Measurements from ENCODE around the gene NAXE.
"Not testable (repeated sequence)": the region's sequence is repeated elsewhere in the genome, so short reads cannot be mapped to it uniquely, and the experiment has no call there.

Gene NAXE

GRCh38 chr1:156615946-156616345, 24.4 kb downstream of the NAXE start:
- H3K4me3 ChIP-seq (ENCODE audit: low read length), result no peak overlapping the region
- TF ChIP-seq ZNF274 (IDR thresholded peaks at IDR 0.05; ENCODE audit: low read depth, low read length), result no peak

DNA sequence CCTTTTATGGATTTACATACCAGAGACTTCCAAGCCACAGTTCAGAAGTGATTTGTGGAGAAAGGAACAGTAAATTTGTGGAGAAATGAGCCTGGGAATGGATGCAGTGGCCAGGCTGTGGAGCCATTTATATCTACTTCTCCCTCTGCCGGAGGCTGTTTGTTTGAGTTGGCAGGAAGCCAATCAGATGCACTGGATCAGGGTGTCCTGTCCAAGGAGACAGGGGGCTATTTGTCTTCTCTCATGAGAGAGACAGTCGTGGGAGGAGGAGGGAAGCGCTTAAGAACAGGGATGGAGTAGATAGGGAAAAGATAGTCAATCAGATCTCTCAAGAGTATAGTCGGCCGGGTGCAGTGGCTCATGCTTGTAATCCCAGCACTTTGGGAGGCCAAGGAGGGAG, 24.9 kb downstream of the NAXE start:
- no peak for TF ChIP-seq ZNF274 (IDR thresholded peaks at IDR 0.05; ENCODE audit: low read depth, low read length)
- H3K4me3 ChIP-seq (ENCODE audit: low read length), result no peak overlapping the region

DNA sequence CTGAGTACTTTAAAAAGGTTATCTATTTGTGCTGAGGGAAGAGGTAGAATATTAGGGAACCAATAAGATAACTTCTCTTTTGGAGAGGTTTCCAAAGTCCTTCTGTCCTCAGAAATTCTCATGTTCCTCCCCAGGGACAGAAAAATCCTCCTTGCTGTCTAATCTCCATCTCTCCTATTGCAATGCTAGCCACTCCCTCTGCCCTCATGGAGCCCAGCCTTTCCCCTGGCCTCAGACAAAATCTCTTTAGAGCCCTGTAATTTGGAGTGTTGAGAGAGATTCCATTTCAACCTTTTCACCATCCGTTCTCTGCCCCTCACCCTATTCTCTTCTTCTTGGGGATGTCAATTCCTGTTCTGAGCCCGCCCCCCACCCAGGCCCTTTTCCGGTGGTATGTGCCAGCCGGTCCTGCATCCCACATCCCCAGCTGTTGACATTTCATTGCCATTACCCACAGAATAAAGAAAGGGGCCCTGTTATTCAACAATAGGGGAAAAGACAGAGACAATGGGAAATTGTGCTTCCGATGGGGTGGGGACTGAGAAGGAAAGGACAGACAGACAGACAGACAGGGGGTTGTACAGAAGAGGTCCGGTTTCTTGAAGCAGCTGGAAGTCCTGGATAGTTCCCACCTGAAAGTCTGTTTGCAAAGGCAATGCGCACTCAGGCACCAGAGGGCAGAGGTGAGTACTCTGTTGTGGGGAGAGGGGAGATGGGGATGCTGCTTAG, 27.4 kb downstream of the NAXE start, which contains the start of gene HAPLN2:
HAPLN2 (plus strand) TSS at position 563 of the 729 bp plus-strand sequence. CDS start 4,076 bp downstream, outside the sequence.
- TF ChIP-seq ZNF274 (IDR thresholded peaks at IDR 0.05; ENCODE audit: low read depth, low read length), result no peak
- H3K4me3 ChIP-seq (ENCODE audit: low read length), result no peak within 1 kb of the TSS

DNA sequence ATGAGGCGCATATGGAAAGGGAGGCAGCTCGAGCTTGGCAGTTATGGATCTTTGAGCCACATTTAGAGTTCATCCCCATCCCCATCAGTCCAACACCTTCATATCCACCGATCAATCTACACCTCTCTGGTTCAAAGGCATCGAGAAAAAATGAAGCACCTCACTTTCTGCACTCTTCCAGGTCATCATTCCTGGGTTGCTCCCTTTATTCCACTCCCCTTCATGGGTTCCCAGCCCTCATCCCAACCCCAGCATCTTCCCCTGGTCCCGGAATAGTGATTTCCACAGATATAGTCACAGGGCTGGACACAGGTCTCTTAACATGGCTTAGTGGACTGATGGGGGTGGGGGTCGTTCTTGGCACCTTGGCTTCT, 28.0 kb downstream of the NAXE start:
- TF ChIP-seq ZNF274 (IDR thresholded peaks at IDR 0.05; ENCODE audit: low read depth, low read length), result no peak
- no peak overlapping the region for H3K4me3 ChIP-seq (ENCODE audit: low read length)

DNA sequence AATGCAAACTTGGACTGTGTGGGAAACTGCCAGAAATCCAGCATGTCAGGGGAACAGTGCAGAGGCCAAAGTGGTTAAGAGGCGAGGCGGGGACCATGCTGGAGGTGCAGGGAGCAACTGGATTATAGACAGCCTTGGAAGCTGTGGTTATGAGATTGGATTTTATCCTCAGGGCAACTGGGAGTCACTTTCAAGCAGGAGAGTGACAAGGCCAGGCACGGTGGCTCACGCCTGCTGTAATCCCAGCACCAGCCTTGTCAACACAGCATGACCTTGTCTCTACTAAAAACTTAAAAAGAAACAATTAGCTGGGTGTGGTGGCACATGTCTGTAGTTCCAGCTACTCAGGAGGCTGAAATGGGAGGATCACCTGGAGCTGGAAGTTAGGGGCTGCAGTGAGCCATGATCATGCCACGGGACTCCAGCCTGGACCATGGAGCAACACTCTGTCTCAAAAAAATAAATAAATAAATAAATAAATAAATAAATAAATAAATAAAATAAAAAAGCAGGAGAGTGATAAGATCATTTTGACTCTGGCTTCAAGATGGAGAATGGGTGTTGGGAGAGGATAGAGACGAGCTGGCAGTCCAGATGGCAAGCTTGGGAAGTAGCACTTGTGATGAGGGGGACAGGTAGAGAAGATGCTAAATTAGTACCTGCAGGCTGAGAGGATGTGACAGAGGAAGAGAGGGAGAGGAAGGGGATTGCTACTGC, 31.2 kb downstream of the NAXE start:
- no peak overlapping the region for H3K4me3 ChIP-seq (ENCODE audit: low read length)
- no peak for TF ChIP-seq ZNF274 (IDR thresholded peaks at IDR 0.05; ENCODE audit: low read depth, low read length)

DNA sequence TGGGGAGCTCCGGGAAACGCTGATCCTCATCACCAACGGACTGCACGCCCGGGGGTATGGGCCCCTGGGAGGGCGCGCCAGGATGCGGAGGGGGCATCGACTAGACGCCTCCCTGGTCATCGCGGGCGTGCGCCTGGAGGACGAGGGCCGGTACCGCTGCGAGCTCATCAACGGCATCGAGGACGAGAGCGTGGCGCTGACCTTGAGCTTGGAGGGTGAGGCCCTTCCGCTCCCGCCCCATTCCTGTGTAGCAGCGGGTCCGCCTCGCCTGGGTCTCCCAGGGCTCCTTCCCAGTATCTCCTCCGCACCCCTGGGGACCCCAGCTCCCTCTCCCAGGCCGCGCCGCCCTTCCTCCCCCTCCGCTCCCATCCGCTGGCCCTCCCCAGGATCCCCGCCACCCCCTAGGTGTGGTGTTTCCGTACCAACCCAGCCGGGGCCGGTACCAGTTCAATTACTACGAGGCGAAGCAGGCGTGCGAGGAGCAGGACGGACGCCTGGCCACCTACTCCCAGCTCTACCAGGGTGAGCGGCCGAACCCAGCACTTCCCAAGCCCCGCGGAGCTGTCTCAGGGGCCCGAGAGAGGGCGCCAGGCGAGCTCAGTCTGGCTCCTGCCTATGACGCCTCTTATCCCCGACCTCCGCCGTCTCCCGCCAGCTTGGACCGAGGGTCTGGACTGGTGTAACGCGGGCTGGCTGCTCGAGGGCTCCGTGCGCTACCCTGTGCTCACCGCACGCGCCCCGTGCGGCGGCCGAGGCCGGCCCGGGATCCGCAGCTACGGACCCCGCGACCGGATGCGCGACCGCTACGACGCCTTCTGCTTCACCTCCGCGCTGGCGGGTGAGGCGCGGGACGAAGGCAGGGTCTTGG, 32.6 kb downstream of the NAXE start:
- no peak overlapping the region for H3K4me3 ChIP-seq (ENCODE audit: low read length)
- TF ChIP-seq ZNF274 (IDR thresholded peaks at IDR 0.05; ENCODE audit: low read depth, low read length), result no peak

GRCh38 chr1:156624814-156625435, 33.3 kb downstream of the NAXE start:
- TF ChIP-seq ZNF274 (IDR thresholded peaks at IDR 0.05; ENCODE audit: low read depth, low read length), result no peak
- no peak overlapping the region for H3K4me3 ChIP-seq (ENCODE audit: low read length)

GRCh38 chr1:156625436-156626078, 34.0 kb downstream of the NAXE start:
- H3K4me3 ChIP-seq (ENCODE audit: low read length), result no peak overlapping the region
- TF ChIP-seq ZNF274 (IDR thresholded peaks at IDR 0.05; ENCODE audit: low read depth, low read length), result no peak

DNA sequence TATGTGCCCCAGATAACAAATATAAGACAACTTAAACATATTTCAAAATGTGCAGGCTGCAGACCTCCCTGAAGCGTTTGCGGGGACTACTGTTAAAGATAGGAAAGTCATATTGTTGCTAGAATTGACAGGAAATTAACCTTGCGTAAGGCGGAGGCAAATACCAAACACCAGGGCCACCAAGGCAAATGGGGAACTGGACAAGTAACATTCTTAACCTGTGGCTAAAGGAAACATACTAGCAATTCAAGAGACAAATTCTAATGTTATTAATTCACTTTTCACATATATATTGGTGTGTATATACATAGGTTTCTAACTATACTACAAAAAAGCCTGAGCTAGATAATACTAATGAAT, 34.5 kb downstream of the NAXE start:
- no peak overlapping the region for H3K4me3 ChIP-seq (ENCODE audit: low read length)
- TF ChIP-seq ZNF274 (IDR thresholded peaks at IDR 0.05; ENCODE audit: low read depth, low read length), result no peak

GRCh38 chr1:156627313-156627880, 35.8 kb downstream of the NAXE start:
- H3K4me3 ChIP-seq (ENCODE audit: low read length), result no peak overlapping the region
- TF ChIP-seq ZNF274 (IDR thresholded peaks at IDR 0.05; ENCODE audit: low read depth, low read length), result no peak

- no peak for TF ChIP-seq ZNF274 (IDR thresholded peaks at IDR 0.05; ENCODE audit: low read depth, low read length)
- H3K4me3 ChIP-seq (ENCODE audit: low read length), result no peak overlapping the region
These were observed 38.4 kb downstream of the NAXE start for GRCh38 chr1:156629823-156630449.

DNA sequence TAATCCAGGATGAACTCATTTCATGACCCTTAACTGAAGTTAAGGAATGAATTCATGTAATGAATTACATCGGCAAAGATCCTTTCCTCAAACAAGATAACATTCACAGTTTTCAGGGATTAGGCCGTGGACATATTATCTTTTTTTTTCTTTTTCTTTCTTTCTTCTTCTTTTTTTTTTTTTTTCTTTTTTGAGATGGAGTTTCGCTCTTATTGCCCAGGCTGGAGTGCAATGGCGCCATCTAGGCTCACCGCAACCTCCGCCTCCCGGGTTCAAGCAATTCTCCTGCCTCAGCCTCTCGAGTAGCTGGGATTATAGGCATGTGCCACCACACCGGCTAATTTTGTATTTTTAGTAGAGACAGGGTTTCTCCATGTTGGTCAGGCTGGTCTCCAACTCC, 39.6 kb downstream of the NAXE start:
- H3K4me3 ChIP-seq (ENCODE audit: low read length), result not testable (repeated sequence)

- no peak overlapping the region for H3K4me3 ChIP-seq (ENCODE audit: low read length)
- TF ChIP-seq ZNF274 (IDR thresholded peaks at IDR 0.05; ENCODE audit: low read depth, low read length), result no peak
These were observed 40.8 kb downstream of the NAXE start for GRCh38 chr1:156632355-156632754.
